Liver (tissue), 9 donors: ENCODE data around the gene ACOT8. TPM values are rescaled to one million over a fixed set of nuclear protein-coding genes. Genes with fewer than 3 reads are reported as not detected.

Experiments
- DNase-seq: peaks from one replicate; pipeline ENCODE4 v3.0.0-alpha.2; 2017; ENCODE audit warnings: low spot score
- H3K27ac ChIP-seq, 2 donors: one replicate each; pipeline ENCODE4 v1.7.0; 2013; ENCODE audit warnings: inconsistent platforms in 2 of 2, low read length in 2 of 2, control low read depth in 1 of 2, low read depth in 1 of 2, mild to moderate bottlenecking in 1 of 2
- H3K27me3 ChIP-seq, 4 donors: one replicate each; pipeline versions ENCODE4 v1.6.1 to v1.7.0; 2013; ENCODE audit warnings: low read length in 3 of 4, inconsistent platforms in 1 of 4, mild to moderate bottlenecking in 1 of 4, moderate library complexity in 1 of 4; ENCODE audit not compliant: control insufficient read depth in 4 of 4, insufficient read depth in 4 of 4
- H3K36me3 ChIP-seq, 4 donors: one replicate each; pipeline versions ENCODE4 v1.6.1 to v1.7.0; 2013; ENCODE audit warnings: low read length in 3 of 4, mild to moderate bottlenecking in 3 of 4, low read depth in 1 of 4, moderate library complexity in 1 of 4; ENCODE audit not compliant: control insufficient read depth in 4 of 4, insufficient read depth in 3 of 4
- H3K4me1 ChIP-seq, 4 donors: one replicate each; pipeline versions ENCODE4 v1.6.1 to v1.7.0; 2013; ENCODE audit warnings: low read length in 3 of 4, mild to moderate bottlenecking in 3 of 4, moderate library complexity in 1 of 4; ENCODE audit not compliant: control insufficient read depth in 4 of 4, insufficient read depth in 4 of 4
- H3K4me3 ChIP-seq, 3 donors: one replicate each; pipeline versions ENCODE4 v1.6.1 to v1.7.0; 2013; ENCODE audit warnings: low read length in 3 of 3, control low read depth in 1 of 3, low read depth in 1 of 3, mild to moderate bottlenecking in 1 of 3
- H3K9ac ChIP-seq, 2 donors: one replicate each; pipeline ENCODE4 v1.7.0; 2013; ENCODE audit warnings: low read length in 2 of 2, mild to moderate bottlenecking in 2 of 2, moderate library complexity in 2 of 2, control low read depth in 1 of 2, low read depth in 1 of 2
- H3K9me3 ChIP-seq, 4 donors: one replicate each; pipeline versions ENCODE4 v1.6.1 to v1.7.0; 2013; ENCODE audit warnings: low read length in 3 of 4; ENCODE audit not compliant: control insufficient read depth in 4 of 4
- ATF3 ChIP-seq: IDR thresholded peaks from 2 replicates; pipeline ENCODE4 v1.6.1; 2016; ENCODE audit warnings: antibody characterized with exemption
- EGR1 ChIP-seq, 2 donors: IDR thresholded peaks; 2 replicates each; pipeline ENCODE4 v1.6.1; 2016 to 2018; ENCODE audit warnings: antibody characterized with exemption in 2 of 2, low read depth in 2 of 2
- FOXA1 ChIP-seq: IDR thresholded peaks from 2 replicates; pipeline ENCODE4 v1.6.1; 2016; ENCODE audit warnings: antibody characterized with exemption
- FOXA2 ChIP-seq: IDR thresholded peaks from 2 replicates; pipeline ENCODE4 v1.6.1; 2016; ENCODE audit warnings: antibody characterized with exemption
- GABPA ChIP-seq, 2 donors: IDR thresholded peaks in 1 of 2; conservative IDR thresholded peaks in 1 of 2; 2 replicates each; pipeline ENCODE4 v1.6.1; 2016; ENCODE audit warnings: antibody characterized with exemption in 2 of 2, mild to moderate bottlenecking in 1 of 2, moderate library complexity in 1 of 2
- HNF4G ChIP-seq: IDR thresholded peaks from 2 replicates; pipeline ENCODE4 v1.6.1; 2016; ENCODE audit warnings: antibody characterized with exemption
- MAX ChIP-seq: IDR thresholded peaks from 2 replicates; pipeline ENCODE4 v1.6.1; 2016; ENCODE audit warnings: antibody characterized with exemption
- NR2F2 ChIP-seq: IDR thresholded peaks from 2 replicates; pipeline ENCODE4 v1.6.1; 2016; ENCODE audit warnings: antibody characterized with exemption
- RAD21 ChIP-seq, 2 donors: IDR thresholded peaks; 2 replicates each; pipeline ENCODE4 v1.6.1; 2016; ENCODE audit warnings: antibody characterized with exemption in 2 of 2, mild to moderate bottlenecking in 2 of 2
- RXRA ChIP-seq, 2 donors: IDR thresholded peaks; 2 replicates each; pipeline ENCODE4 v1.6.1; 2017 to 2018; ENCODE audit warnings: antibody characterized with exemption in 2 of 2, mild to moderate bottlenecking in 1 of 2
- SP1 ChIP-seq: IDR thresholded peaks from 2 replicates; pipeline ENCODE4 v1.6.1; 2018; ENCODE audit warnings: antibody characterized with exemption, mild to moderate bottlenecking
- WGBS: extraction: QIAGEN DNeasy Blood & Tissue Kit; methylation state at CpG from one replicate; pipeline ENCODE4 v1.1.7; 2013; 5-methylcytosine and 5-hydroxymethylcytosine counted together
- polyA plus RNA-seq, 2 donors: library from polyadenylated mRNA; stranded (reverse) in 1 of 2; unstranded in 1 of 2; fragments of 200-250 nt in 1 of 2; fragments of >200 nt in 1 of 2; fragmentation: Nextera tagmentation in 1 of 2; extraction: Ambion mirVana in 1 of 2; gene quantifications; one replicate each; pipeline versions ENCODE4 v1.2.1 to v1.2.3, GENCODE V29; 2013 to 2015
- total RNA-seq, 2 donors: library from RNA; depleted of rRNA; stranded (reverse); fragments of >200 nt; gene quantifications; one replicate each; pipeline ENCODE4 v1.2.3, GENCODE V29; 2014
- TF ChIP-seq, protein P1 (sequence below): fragments of 150-350 bp; IDR thresholded peaks from 2 replicates; pipeline ENCODE4 v1.5.1; 2017; ENCODE audit warnings: improper control_type of control experiment, low read depth, low read length; ENCODE audit not compliant: missing input control
- donor health status: healthy.
- donor health status: healthy.
- donor health status: healthy.
- donor health status: healthy.
- donor health status: healthy.

Gene ACOT8
- total and polyA plus RNA-seq, 4 donors: 24.4 to 27.1 (median 24.5) TPM

DNA sequence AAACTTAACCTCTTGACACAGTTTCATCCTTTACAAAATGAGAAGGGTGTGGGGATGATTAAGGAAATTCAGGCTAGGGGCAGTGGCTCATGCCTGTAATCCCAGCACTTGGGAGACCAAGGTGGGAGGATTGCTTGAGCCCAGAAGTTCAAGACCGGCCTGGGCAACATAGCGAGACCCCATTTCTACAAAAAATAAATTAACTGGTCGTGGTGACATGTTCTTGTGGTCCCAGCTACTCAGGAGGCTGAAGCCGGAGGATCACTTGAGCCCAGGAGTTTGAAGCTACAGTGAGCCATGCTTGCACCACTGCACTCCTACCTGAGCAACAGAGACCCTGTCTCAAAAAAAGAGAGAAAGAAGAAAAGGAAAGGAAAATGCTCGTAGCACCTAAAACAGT is 9.3 kb upstream of the ACOT8 start (continued):
- TF ChIP-seq, protein P1, sequence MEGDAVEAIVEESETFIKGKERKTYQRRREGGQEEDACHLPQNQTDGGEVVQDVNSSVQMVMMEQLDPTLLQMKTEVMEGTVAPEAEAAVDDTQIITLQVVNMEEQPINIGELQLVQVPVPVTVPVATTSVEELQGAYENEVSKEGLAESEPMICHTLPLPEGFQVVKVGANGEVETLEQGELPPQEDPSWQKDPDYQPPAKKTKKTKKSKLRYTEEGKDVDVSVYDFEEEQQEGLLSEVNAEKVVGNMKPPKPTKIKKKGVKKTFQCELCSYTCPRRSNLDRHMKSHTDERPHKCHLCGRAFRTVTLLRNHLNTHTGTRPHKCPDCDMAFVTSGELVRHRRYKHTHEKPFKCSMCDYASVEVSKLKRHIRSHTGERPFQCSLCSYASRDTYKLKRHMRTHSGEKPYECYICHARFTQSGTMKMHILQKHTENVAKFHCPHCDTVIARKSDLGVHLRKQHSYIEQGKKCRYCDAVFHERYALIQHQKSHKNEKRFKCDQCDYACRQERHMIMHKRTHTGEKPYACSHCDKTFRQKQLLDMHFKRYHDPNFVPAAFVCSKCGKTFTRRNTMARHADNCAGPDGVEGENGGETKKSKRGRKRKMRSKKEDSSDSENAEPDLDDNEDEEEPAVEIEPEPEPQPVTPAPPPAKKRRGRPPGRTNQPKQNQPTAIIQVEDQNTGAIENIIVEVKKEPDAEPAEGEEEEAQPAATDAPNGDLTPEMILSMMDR: no peak

DNA sequence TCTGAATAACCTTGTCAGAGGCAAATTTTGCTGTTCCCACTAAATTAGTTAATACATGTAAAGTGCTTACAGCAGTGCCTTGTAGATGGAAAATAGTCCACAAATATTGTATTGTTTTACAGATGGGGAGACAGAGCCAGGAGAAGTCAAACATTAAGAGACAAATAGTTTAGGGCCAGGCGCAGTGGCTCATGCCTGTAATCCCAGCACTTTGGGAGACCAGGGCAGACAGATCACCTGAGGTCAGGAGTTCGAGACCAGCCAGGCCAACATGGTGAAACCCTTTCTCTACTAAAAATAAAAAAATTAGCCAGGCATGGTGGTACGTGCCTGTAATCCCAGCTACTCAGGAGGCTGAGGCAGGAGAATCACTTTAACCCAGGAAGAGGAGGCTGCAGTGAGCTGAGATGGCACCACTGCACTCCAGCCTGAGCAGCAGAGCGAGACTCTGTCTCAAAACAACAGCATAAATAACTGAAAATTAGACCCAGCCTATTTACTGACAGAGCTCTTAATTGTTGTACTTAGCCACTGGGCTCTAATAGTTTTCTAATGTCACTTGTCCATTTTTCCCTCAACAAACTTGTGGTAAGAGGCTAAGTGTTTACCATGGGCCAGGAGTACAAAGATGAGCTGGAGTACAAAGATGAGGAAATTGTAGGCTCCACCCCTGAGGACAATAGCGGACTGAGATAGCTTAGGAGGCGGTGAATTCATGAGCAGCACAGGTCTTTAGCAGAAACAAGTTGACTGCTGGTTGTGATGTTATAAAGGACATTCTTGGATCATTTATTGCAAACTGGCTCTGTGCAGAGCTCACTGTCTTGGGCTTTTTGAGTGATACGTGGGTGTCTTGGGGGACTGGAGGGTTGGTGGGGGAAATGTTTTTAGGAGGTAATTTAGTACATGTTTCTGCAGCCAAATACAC is 6.6 kb upstream of the ACOT8 start:
- H3K9me3 ChIP-seq: no peaks in the 10 kb centered on the region
- no peak for TF ChIP-seq EGR1 (IDR thresholded peaks at IDR 0.05; ENCODE audit: low read depth in 2 of 2)
- H3K9ac ChIP-seq: no peak overlapping the region
- peaks cover 0 to 4% (median 0%) of the 10 kb centered on the region in 4 donors for H3K4me1 ChIP-seq
- no peak overlapping the region for H3K27ac ChIP-seq
- DNase-seq: no peak
- H3K36me3 ChIP-seq: no peaks in the 10 kb centered on the region
- 88% methylated on average over 7 of the region's 7 CpGs for WGBS
- H3K4me3 ChIP-seq: no peak overlapping the region
- H3K27me3 ChIP-seq: no peaks in the 10 kb centered on the region

DNA sequence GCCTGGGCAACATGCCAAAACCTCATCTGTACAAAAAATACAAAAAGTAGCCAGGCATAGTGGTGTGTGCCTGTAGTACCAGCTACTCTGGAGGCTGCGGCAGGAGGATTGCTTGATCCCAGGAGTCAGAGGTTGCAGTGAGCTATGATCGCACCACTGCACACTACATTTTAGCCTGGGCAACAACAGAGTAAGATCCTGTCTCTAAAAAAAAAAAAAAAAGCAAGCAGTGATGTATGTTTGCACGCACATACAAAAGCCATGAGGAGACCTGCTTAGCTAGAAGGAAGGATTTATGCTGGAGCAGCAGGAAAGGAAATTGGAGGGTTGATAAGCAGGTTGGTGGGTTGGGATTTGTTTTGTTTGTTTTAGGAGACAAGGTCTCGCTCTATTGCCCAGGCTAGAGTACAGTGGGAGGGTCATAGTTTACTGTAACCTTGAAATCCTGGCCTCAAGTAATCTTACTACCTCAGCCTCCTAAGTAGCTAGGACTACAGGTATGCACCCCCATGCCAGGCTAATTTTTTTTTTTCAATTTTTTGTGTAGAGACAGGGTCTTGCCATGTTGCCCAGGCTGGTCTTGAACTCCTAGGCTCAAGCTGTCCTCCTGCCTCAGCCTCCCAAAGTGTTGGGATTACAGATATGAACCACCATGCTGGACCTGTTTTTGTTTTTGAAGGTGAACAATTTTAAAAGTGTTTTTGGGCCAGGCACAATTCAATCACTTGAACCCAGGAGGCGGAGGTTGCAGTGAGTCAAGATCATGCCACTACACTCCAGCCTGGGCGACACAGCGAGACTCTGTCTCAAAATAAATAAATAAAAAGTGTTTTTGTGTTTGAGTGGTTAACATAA is 4.3 kb upstream of the ACOT8 start:
- no peaks in the 10 kb centered on the region for H3K36me3 ChIP-seq
- WGBS: 88% methylated on average over 7 of the region's 7 CpGs
- DNase-seq: no peak
- no peak overlapping the region for H3K27ac ChIP-seq
- no peak overlapping the region for H3K4me3 ChIP-seq
- peaks cover 5 to 16% (median 9%) of the 10 kb centered on the region in 4 donors for H3K4me1 ChIP-seq
- no peaks in the 10 kb centered on the region for H3K27me3 ChIP-seq
- no peak for TF ChIP-seq EGR1 (IDR thresholded peaks at IDR 0.05; ENCODE audit: low read depth in 2 of 2)
- no peak for TF ChIP-seq RAD21 (IDR thresholded peaks at IDR 0.05)
- no peak for TF ChIP-seq FOXA1
- TF ChIP-seq RXRA (IDR thresholded peaks at IDR 0.05): no peak
- TF ChIP-seq MAX: no peak
- TF ChIP-seq NR2F2: no peak
- H3K9me3 ChIP-seq: no peaks in the 10 kb centered on the region
- no peak overlapping the region for H3K9ac ChIP-seq

DNA sequence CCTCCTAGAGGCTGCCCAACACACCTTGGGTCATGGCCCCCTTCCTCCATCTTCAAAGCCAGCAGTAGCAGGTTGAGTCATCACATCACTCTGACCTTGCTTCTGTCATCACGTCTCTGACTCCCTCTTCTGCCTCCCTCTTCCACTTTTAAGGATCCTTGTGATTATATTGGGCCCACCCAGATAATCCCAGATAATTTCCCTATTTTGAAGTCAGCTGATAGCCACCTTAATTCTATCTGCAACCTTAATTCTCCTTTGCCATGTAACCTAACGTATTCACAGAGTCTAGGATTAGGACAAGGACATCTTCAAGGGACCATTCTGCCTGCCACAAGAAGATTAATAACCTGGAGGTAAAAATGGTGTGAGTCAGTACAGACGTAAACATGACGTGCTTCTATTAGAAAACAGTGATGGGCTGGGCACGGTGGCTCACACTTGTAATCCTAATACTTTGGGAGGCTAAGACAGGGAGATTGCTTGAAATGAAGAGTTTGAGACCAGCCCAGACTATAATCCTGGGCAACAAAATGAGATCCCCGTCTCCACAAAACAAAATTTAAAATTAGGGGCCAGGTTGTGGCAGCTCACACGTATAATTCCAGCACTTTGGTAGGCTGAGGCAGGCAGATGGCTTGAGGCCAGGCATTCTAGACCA is 3.5 kb upstream of the ACOT8 start:
- H3K9ac ChIP-seq: no peak overlapping the region
- no peaks in the 10 kb centered on the region for H3K36me3 ChIP-seq
- no peak overlapping the region for H3K27ac ChIP-seq
- H3K4me1 ChIP-seq: peaks cover 12 to 24% (median 16%) of the 10 kb centered on the region in 4 donors
- TF ChIP-seq GABPA (IDR thresholded peaks at IDR 0.05 in 1 of 2, conservative IDR thresholded peaks at IDR 0.05 in 1 of 2): no peak
- TF ChIP-seq EGR1 (IDR thresholded peaks at IDR 0.05; ENCODE audit: low read depth in 2 of 2): no peak
- no peak for TF ChIP-seq ATF3
- TF ChIP-seq SP1: no peak
- TF ChIP-seq MAX: no peak
- no peak for TF ChIP-seq NR2F2
- TF ChIP-seq, protein P1: no peak
- no peak for TF ChIP-seq HNF4G
- no peak for TF ChIP-seq FOXA2
- 82% methylated on average over 7 of the region's 7 CpGs for WGBS
- no peak overlapping the region for H3K4me3 ChIP-seq
- DNase-seq: no peak
- no peaks in the 10 kb centered on the region for H3K27me3 ChIP-seq
- no peaks in the 10 kb centered on the region for H3K9me3 ChIP-seq
